Measurements from ENCODE around the gene HBG2.

DNA sequence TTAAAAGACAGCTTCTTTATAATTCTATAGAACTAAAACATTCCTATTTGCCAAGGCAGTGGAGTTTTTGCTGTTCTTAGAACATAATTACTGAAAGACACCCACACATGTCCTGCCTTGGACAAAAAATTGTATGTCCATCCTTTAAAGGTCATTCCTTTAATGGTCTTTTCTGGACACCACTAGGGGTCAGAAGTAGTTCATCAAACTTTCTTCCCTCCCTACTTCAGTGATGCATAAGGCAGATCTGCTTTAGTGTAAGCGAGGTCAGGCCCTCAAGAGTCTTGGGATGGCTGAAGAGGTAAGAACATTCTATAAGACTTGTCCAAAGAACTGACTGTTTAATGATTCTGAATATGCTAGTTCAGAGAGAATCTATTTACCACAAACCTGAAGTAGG, 49.8 kb downstream of the HBG2 start:
- TF ChIP-seq, protein P1, sequence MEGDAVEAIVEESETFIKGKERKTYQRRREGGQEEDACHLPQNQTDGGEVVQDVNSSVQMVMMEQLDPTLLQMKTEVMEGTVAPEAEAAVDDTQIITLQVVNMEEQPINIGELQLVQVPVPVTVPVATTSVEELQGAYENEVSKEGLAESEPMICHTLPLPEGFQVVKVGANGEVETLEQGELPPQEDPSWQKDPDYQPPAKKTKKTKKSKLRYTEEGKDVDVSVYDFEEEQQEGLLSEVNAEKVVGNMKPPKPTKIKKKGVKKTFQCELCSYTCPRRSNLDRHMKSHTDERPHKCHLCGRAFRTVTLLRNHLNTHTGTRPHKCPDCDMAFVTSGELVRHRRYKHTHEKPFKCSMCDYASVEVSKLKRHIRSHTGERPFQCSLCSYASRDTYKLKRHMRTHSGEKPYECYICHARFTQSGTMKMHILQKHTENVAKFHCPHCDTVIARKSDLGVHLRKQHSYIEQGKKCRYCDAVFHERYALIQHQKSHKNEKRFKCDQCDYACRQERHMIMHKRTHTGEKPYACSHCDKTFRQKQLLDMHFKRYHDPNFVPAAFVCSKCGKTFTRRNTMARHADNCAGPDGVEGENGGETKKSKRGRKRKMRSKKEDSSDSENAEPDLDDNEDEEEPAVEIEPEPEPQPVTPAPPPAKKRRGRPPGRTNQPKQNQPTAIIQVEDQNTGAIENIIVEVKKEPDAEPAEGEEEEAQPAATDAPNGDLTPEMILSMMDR (IDR thresholded peaks at IDR 0.05; ENCODE audit: poor library complexity, severe bottlenecking) = no peak
- peak; percentile 40 for TF ChIP-seq RAD21 (conservative IDR thresholded peaks at IDR 0.05)
- TF ChIP-seq POLR2AphosphoS5 (IDR thresholded peaks at IDR 0.05) = no peak
- TF ChIP-seq, protein P2, sequence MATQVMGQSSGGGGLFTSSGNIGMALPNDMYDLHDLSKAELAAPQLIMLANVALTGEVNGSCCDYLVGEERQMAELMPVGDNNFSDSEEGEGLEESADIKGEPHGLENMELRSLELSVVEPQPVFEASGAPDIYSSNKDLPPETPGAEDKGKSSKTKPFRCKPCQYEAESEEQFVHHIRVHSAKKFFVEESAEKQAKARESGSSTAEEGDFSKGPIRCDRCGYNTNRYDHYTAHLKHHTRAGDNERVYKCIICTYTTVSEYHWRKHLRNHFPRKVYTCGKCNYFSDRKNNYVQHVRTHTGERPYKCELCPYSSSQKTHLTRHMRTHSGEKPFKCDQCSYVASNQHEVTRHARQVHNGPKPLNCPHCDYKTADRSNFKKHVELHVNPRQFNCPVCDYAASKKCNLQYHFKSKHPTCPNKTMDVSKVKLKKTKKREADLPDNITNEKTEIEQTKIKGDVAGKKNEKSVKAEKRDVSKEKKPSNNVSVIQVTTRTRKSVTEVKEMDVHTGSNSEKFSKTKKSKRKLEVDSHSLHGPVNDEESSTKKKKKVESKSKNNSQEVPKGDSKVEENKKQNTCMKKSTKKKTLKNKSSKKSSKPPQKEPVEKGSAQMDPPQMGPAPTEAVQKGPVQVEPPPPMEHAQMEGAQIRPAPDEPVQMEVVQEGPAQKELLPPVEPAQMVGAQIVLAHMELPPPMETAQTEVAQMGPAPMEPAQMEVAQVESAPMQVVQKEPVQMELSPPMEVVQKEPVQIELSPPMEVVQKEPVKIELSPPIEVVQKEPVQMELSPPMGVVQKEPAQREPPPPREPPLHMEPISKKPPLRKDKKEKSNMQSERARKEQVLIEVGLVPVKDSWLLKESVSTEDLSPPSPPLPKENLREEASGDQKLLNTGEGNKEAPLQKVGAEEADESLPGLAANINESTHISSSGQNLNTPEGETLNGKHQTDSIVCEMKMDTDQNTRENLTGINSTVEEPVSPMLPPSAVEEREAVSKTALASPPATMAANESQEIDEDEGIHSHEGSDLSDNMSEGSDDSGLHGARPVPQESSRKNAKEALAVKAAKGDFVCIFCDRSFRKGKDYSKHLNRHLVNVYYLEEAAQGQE (IDR thresholded peaks at IDR 0.05; ENCODE audit: borderline replicate concordance) = no peak
- TF ChIP-seq EZH2 (IDR thresholded peaks at IDR 0.05; ENCODE audit: borderline replicate concordance, insufficient read depth, low read length, poor library complexity, severe bottlenecking) = no peak
- TF ChIP-seq EP300 (conservative IDR thresholded peaks at IDR 0.05; ENCODE audit: poor library complexity, severe bottlenecking) = no peak
